Parathyroid adenoma (tissue), 2 donors: ENCODE measurements around the gene RANBP6.

ENCODE experiments used
- H2AFZ ChIP-seq: fragments of 300-600 bp; sonication (generic); one replicate; pipeline ENCODE4 v1.7.0; 2017; ENCODE audit warnings: antibody characterized with exemption, mild to moderate bottlenecking
- H3K27ac ChIP-seq: fragments of 300-600 bp; sonication (generic); one replicate; pipeline ENCODE4 v1.7.0; 2017
- H3K27me3 ChIP-seq: fragments of 300-600 bp; sonication (generic); one replicate; pipeline ENCODE4 v1.7.0; 2017; ENCODE audit warnings: low read length; ENCODE audit not compliant: control insufficient read depth, insufficient read depth
- H3K36me3 ChIP-seq: fragments of 300-600 bp; sonication (generic); one replicate; pipeline ENCODE4 v1.7.0; 2017; ENCODE audit warnings: low read length; ENCODE audit not compliant: control insufficient read depth, insufficient read depth
- H3K4me1 ChIP-seq: fragments of 300-600 bp; sonication (generic); one replicate; pipeline ENCODE4 v1.7.0; 2017; ENCODE audit warnings: control low read depth
- H3K4me2 ChIP-seq: fragments of 300-600 bp; sonication (generic); one replicate; pipeline ENCODE4 v1.7.0; 2017; ENCODE audit warnings: low read length
- H3K4me3 ChIP-seq: fragments of 300-600 bp; sonication (generic); one replicate; pipeline ENCODE4 v1.7.0; 2017; ENCODE audit warnings: low read depth, low read length
- H3K79me2 ChIP-seq: fragments of 300-600 bp; sonication (generic); one replicate; pipeline ENCODE4 v1.7.0; 2017; ENCODE audit warnings: control low read depth
- H3K9ac ChIP-seq: fragments of 300-600 bp; sonication (generic); one replicate; pipeline ENCODE4 v1.7.0; 2017; ENCODE audit warnings: mild to moderate bottlenecking
- H3K9me3 ChIP-seq: fragments of 300-600 bp; sonication (generic); one replicate; pipeline ENCODE4 v1.7.0; 2017; ENCODE audit warnings: low read length; ENCODE audit not compliant: control insufficient read depth
- TF ChIP-seq, protein P1 (sequence below): fragments of 300-600 bp; sonication (generic); IDR thresholded peaks from one replicate; pipeline ENCODE4 v1.7.0; 2017; ENCODE audit warnings: antibody characterized with exemption, mild to moderate bottlenecking
- donor health status: primary hyperparathyroidism.

RANBP6 gene

DNA sequence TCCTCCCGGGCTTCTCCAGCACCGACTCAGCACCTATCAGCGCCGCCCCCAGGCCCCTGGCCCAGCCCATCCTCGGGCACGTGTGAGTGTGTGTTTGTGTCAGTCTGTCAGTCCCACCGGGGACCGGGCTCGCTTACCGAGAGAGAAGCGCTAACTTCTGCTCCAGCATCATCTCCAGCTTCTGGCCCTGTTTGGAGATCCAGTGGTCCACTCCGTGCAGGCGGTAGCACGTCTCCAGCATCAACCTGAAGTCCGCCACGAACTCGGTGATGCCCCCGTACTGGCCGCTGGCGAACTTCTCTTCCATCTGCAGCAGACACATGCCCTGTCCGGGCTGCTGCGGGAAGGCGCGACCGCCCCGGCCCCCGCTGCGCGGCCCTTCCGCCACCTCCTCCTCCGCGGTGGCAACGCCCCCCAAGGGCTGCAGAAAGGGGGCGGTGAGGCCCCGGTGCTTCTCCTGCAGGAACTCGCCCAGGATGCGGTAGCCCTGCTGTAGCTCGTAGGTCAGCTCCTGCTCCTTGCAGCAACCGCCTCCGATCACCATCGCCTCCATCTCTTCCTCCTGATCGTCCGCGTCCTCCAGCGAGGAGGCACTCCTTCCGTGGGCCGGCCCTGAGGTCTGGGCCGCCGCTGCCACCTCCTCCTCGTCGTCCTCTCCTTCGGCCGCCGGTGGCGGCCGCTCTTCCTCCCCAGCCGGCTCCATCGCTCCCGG, 8.2 kb downstream of the RANBP6 start:
- Histone ChIP-seq H3K27ac (peak overlapping the region; percentile 94), H3K4me3 (peak overlapping the region; percentile 96)

DNA sequence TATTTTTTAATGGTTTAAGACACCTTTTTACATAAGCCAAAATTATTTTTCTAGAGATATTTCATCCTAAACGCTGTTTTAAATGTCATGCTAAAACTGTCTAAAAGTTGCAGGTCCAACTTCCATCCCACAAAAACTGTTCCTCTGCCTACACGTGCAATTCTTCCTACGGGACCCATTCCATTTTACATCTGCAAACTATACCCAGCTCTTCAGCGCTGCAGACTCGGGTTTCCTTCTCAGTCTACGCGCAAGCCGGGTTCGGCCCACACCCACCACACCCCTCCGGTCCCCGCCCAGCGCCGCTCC, 8.7 kb downstream of the RANBP6 start:
- peaks cover 7% of the 10 kb centered on the region for H3K4me1 ChIP-seq

More for the DNA sequence above, 8.2 kb downstream of the RANBP6 start:
- H3K79me2 ChIP-seq: peaks cover 8% of the 10 kb centered on the region
- peak overlapping the region; percentile 83 for H3K4me2 ChIP-seq
- no peaks in the 10 kb centered on the region for H3K9me3 ChIP-seq
- H2AFZ ChIP-seq: peak overlapping the region; percentile 93
- H3K27me3 ChIP-seq: no peaks in the 10 kb centered on the region
- no peak overlapping the region for H3K9ac ChIP-seq
- peaks cover 7% of the 10 kb centered on the region for H3K4me1 ChIP-seq
- TF ChIP-seq, protein P1, sequence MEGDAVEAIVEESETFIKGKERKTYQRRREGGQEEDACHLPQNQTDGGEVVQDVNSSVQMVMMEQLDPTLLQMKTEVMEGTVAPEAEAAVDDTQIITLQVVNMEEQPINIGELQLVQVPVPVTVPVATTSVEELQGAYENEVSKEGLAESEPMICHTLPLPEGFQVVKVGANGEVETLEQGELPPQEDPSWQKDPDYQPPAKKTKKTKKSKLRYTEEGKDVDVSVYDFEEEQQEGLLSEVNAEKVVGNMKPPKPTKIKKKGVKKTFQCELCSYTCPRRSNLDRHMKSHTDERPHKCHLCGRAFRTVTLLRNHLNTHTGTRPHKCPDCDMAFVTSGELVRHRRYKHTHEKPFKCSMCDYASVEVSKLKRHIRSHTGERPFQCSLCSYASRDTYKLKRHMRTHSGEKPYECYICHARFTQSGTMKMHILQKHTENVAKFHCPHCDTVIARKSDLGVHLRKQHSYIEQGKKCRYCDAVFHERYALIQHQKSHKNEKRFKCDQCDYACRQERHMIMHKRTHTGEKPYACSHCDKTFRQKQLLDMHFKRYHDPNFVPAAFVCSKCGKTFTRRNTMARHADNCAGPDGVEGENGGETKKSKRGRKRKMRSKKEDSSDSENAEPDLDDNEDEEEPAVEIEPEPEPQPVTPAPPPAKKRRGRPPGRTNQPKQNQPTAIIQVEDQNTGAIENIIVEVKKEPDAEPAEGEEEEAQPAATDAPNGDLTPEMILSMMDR: no peak
- no peaks in the 10 kb centered on the region for H3K36me3 ChIP-seq

DNA sequence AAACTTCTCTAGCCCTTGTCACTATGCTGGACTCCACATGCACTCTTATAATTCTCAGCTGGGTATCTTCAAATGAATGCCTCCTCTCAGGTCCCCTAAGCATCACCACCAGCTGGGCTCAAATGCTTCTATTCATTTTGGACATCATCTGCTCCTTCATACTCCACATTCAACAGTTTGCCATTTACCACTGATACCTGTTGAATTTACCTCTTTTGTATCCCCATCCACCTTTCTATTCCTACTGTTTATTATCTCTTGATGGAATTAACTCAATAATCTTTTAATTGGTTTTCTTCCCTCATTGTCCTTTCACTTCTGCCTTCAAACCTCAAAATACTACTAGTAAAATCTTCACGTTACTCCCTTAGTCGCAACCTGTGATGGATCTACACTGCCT, 14.5 kb downstream of the RANBP6 start:
- Histone ChIP-seq H3K36me3 (no peaks in the 10 kb centered on the region), H3K27ac (no peak overlapping the region), H3K9ac (no peak overlapping the region), H2AFZ (no peak overlapping the region), H3K9me3 (no peaks in the 10 kb centered on the region), H3K79me2 (peaks cover 36% of the 10 kb centered on the region), H3K4me1 (peaks cover 6% of the 10 kb centered on the region), H3K27me3 (no peaks in the 10 kb centered on the region), H3K4me2 (no peak overlapping the region), H3K4me3 (no peak overlapping the region)
- TF ChIP-seq, protein P1: no peak

More for the DNA sequence above, 8.7 kb downstream of the RANBP6 start:
- no peaks in the 10 kb centered on the region for H3K27me3 ChIP-seq
- H3K27ac ChIP-seq: peak overlapping the region; percentile 94
- TF ChIP-seq, protein P1: no peak
- peak overlapping the region; percentile 83 for H3K4me2 ChIP-seq
- no peaks in the 10 kb centered on the region for H3K36me3 ChIP-seq
- H3K9me3 ChIP-seq: no peaks in the 10 kb centered on the region
- H3K9ac ChIP-seq: no peak overlapping the region
- peak overlapping the region; percentile 93 for H2AFZ ChIP-seq
- peaks cover 12% of the 10 kb centered on the region for H3K79me2 ChIP-seq
- H3K4me3 ChIP-seq: peak overlapping the region; percentile 96

DNA sequence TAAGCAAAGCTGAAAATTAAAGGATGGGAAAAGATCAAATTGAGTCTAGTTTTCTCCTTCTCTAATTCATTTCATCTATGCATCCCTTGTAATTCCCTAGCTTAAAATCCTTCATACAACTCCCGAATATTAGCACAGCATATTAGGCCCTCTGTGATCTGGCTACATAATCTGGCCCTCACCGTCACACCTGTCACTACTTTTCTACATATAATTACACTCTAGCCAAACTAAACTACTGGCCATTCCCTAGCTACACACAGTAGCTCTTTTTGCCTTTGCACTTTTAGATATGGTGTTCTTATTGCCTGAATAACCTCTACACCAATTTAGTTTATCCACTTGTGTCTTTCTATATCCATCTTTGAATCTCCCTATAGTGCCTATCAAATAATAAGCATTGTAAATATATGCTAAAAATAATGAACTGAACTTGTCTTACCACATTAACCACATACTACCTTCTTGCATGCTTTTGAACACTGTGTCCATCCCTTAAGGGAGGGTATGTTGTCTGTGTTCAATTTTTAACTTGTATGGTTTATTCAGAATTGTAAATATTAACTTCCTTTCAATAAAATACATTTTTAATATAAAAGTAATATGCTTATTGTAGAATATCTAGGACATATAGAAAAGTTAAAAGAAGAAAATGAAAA, 15.9 kb downstream of the RANBP6 start:
- no peak overlapping the region for H3K27ac ChIP-seq
- peaks cover 40% of the 10 kb centered on the region for H3K79me2 ChIP-seq
- TF ChIP-seq, protein P1: no peak
- H2AFZ ChIP-seq: no peak overlapping the region
- H3K4me2 ChIP-seq: no peak overlapping the region
- peaks cover 3% of the 10 kb centered on the region for H3K4me1 ChIP-seq
- H3K27me3 ChIP-seq: no peaks in the 10 kb centered on the region
- H3K9ac ChIP-seq: no peak overlapping the region
- H3K9me3 ChIP-seq: no peaks in the 10 kb centered on the region
- no peaks in the 10 kb centered on the region for H3K36me3 ChIP-seq
- no peak overlapping the region for H3K4me3 ChIP-seq

DNA sequence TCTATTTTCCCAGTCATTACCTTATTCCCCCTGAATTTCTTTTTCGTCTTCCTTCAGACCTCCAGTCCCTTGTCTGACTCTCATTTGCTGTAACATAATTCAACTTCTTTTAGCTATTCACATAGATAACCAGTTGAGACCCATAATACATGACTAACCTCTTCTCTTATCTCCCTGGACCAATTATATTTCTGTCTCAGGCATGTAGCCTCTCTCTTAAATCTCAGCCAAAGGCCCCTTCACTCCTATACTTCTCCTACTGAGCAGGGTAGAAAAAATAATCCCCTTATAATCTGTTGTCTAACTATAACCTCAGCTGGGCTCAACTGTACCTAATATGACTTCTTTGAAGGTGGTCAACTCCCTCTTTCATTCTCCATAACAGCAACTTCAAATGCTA, 20.9 kb downstream of the RANBP6 start:
- Histone ChIP-seq H3K79me2 (peaks cover 28% of the 10 kb centered on the region), H3K4me1 (no peaks in the 10 kb centered on the region), H2AFZ (no peak overlapping the region), H3K9ac (no peak overlapping the region), H3K36me3 (no peaks in the 10 kb centered on the region), H3K9me3 (no peaks in the 10 kb centered on the region), H3K4me2 (no peak overlapping the region), H3K4me3 (no peak overlapping the region), H3K27me3 (no peaks in the 10 kb centered on the region), H3K27ac (no peak overlapping the region)
- TF ChIP-seq, protein P1: no peak
